OCI-LY1 (cell line): ENCODE data around the gene USP46.

ENCODE experiments used
- H2AFZ ChIP-seq: fragments of 200-600 bp; sonication (generic), shearing (Covaris generic); 2 replicates; pipeline ENCODE4 v1.6.0; 2014; ENCODE audit warnings: antibody characterized with exemption, mild to moderate bottlenecking, low read length
- H3F3A ChIP-seq: fragments of 200-600 bp; sonication (generic), shearing (Covaris generic); 2 replicates; pipeline ENCODE4 v1.6.0; 2014; ENCODE audit warnings: mild to moderate bottlenecking, antibody characterized with exemption, low read length, moderate library complexity; ENCODE audit not compliant: insufficient read depth
- H3K27ac ChIP-seq: fragments of 200-600 bp; sonication (generic); 2 replicates; pipeline ENCODE4 v1.5.1; 2014; ENCODE audit warnings: low read length, mixed run types, mild to moderate bottlenecking, low read depth; ENCODE audit not compliant: poor library complexity, severe bottlenecking
- H3K27me3 ChIP-seq: fragments of 200-600 bp; sonication (generic); 2 replicates; pipeline ENCODE4 v1.6.0; 2014; ENCODE audit warnings: antibody characterized with exemption, mild to moderate bottlenecking, low read length, moderate library complexity; ENCODE audit not compliant: insufficient read depth
- H3K36me3 ChIP-seq: fragments of 200-600 bp; sonication (generic); 2 replicates; pipeline ENCODE4 v1.6.1; 2014; ENCODE audit warnings: mild to moderate bottlenecking, antibody characterized with exemption, low read length, moderate library complexity, mixed read lengths; ENCODE audit not compliant: insufficient read depth
- H3K4me1 ChIP-seq: fragments of 200-600 bp; sonication (generic); 2 replicates; pipeline ENCODE4 v1.5.1; 2014; ENCODE audit warnings: mild to moderate bottlenecking, low read length, moderate library complexity; ENCODE audit not compliant: insufficient read depth, severe bottlenecking
- H3K4me2 ChIP-seq: fragments of 200-600 bp; sonication (generic), shearing (Covaris generic); 2 replicates; pipeline ENCODE4 v1.6.1; 2014; ENCODE audit warnings: low read length
- H3K4me3 ChIP-seq: fragments of 200-600 bp; sonication (generic); 2 replicates; pipeline ENCODE4 v1.5.1; 2014; ENCODE audit warnings: low read length, low read depth, mild to moderate bottlenecking, mixed read lengths; ENCODE audit not compliant: poor library complexity, severe bottlenecking
- H3K79me2 ChIP-seq: fragments of 200-600 bp; shearing (Covaris generic); 2 replicates; pipeline ENCODE4 v1.6.1; 2016; ENCODE audit warnings: mixed run types, low read length, mixed read lengths; ENCODE audit not compliant: insufficient read depth
- H3K9ac ChIP-seq: fragments of 200-600 bp; sonication (generic), shearing (Covaris generic); 2 replicates; pipeline ENCODE4 v1.6.1; 2014; ENCODE audit warnings: mild to moderate bottlenecking, low read length, mixed read lengths
- H3K9me2 ChIP-seq: fragments of 200-600 bp; sonication (generic), shearing (Covaris generic); 2 replicates; pipeline ENCODE4 v1.6.1; 2014; ENCODE audit warnings: low read depth, mild to moderate bottlenecking, low read length, mixed read lengths
- H3K9me3 ChIP-seq: fragments of 200-600 bp; shearing (Covaris generic); 2 replicates; pipeline ENCODE4 v1.6.1; 2014; ENCODE audit warnings: low read length, mixed read lengths
- H4K20me1 ChIP-seq: fragments of 200-600 bp; sonication (generic), shearing (Covaris generic); 2 replicates; pipeline ENCODE4 v1.6.0; 2016; ENCODE audit warnings: mild to moderate bottlenecking, low read length; ENCODE audit not compliant: insufficient read depth
- CTCF ChIP-seq: fragments of 200-600 bp; sonication (generic), shearing (Covaris generic); IDR thresholded peaks from 2 replicates; pipeline ENCODE4 v1.5.1; 2017; ENCODE audit warnings: mild to moderate bottlenecking, antibody characterized with exemption, low read length, moderate library complexity, mixed read lengths
- EZH2 ChIP-seq: fragments of 200-600 bp; sonication (generic), shearing (Covaris generic); IDR thresholded peaks from 2 replicates; pipeline ENCODE4 v1.8.0; 2017; ENCODE audit warnings: borderline replicate concordance, mixed run types, mild to moderate bottlenecking, antibody characterized with exemption, low read length, moderate library complexity, mixed read lengths

USP46 gene

GRCh38 chr4:52701207-52701606, 42.1 kb upstream of the USP46 start:
- Histone ChIP-seq H3K27ac (no peak overlapping the region), H3K79me2 (no peaks in the 10 kb centered on the region), H3K27me3 (no peaks in the 10 kb centered on the region), H3K4me1 (peaks cover 10% of the 10 kb centered on the region), H3K9me3 (no peaks in the 10 kb centered on the region), H3K9ac (no peak overlapping the region), H3K4me3 (no peak overlapping the region), H3K4me2 (no peak overlapping the region), H2AFZ (no peak overlapping the region), H3K36me3 (no peaks in the 10 kb centered on the region), H3F3A (no peaks in the 10 kb centered on the region), H3K9me2 (no peaks in the 10 kb centered on the region), H4K20me1 (no peaks in the 10 kb centered on the region)
- no peak for TF ChIP-seq EZH2
- no peak for TF ChIP-seq CTCF

GRCh38 chr4:52694936-52695335, 35.8 kb upstream of the USP46 start:
- no peak overlapping the region for H2AFZ ChIP-seq
- TF ChIP-seq CTCF (no peak), EZH2 (no peak)
- H3K4me2 ChIP-seq: no peak overlapping the region
- H3K36me3 ChIP-seq: no peaks in the 10 kb centered on the region
- no peaks in the 10 kb centered on the region for H3K27me3 ChIP-seq
- H3K4me1 ChIP-seq: no peaks in the 10 kb centered on the region
- H3K27ac ChIP-seq: no peak overlapping the region
- H3K4me3 ChIP-seq: no peak overlapping the region
- H3K79me2 ChIP-seq: no peaks in the 10 kb centered on the region
- no peak overlapping the region for H3K9ac ChIP-seq
- no peaks in the 10 kb centered on the region for H3F3A ChIP-seq
- H3K9me3 ChIP-seq: no peaks in the 10 kb centered on the region
- H4K20me1 ChIP-seq: no peaks in the 10 kb centered on the region
- H3K9me2 ChIP-seq: no peaks in the 10 kb centered on the region

GRCh38 chr4:52693492-52693891, 34.4 kb upstream of the USP46 start:
- Histone ChIP-seq H3K9me3 (no peaks in the 10 kb centered on the region), H3K27me3 (no peaks in the 10 kb centered on the region), H3K4me2 (no peak overlapping the region), H3K36me3 (no peaks in the 10 kb centered on the region), H3K4me3 (no peak overlapping the region), H3K9ac (no peak overlapping the region), H3F3A (no peaks in the 10 kb centered on the region), H3K9me2 (no peaks in the 10 kb centered on the region), H4K20me1 (no peaks in the 10 kb centered on the region), H2AFZ (no peak overlapping the region), H3K79me2 (no peaks in the 10 kb centered on the region), H3K4me1 (no peaks in the 10 kb centered on the region), H3K27ac (no peak overlapping the region)
- TF ChIP-seq CTCF: no peak
- no peak for TF ChIP-seq EZH2
